ENCODE data around the gene WDFY2.
"Not testable (repeated sequence)": the region's sequence is repeated elsewhere in the genome, so short reads cannot be mapped to it uniquely, and the experiment has no call there.

The WDFY2 gene

GRCh38 chr13:51583875-51584730 lies at the start of gene WDFY2:
TSS of gene WDFY2 (plus strand) at chr13:51584462. CDS start at chr13:51584688, 226 bp downstream.
- in situ Hi-C loops (cut with MboI; ENCODE audit: low sequenced_read_pairs, unreplicated experiment): no loop called here
- no peak for TF ChIP-seq CTCF (IDR thresholded peaks at IDR 0.05; ENCODE audit: borderline replicate concordance, control extremely low read depth, extremely low read depth, insufficient read depth, missing control alignments)
- DNase-seq (ENCODE audit: low spot score): peak; percentile 96

- in situ Hi-C loops (cut with MboI; ENCODE audit: low sequenced_read_pairs, unreplicated experiment): no loop called here
- TF ChIP-seq CTCF (IDR thresholded peaks at IDR 0.05; ENCODE audit: borderline replicate concordance, control extremely low read depth, extremely low read depth, insufficient read depth, missing control alignments): no peak
- no peak for DNase-seq (ENCODE audit: low spot score)
These were observed 45.6 kb upstream of the WDFY2 start for GRCh38 chr13:51538591-51539179.

GRCh38 chr13:51539887-51540286 lies 44.4 kb upstream of the WDFY2 start:
- in situ Hi-C loops (cut with MboI; ENCODE audit: low sequenced_read_pairs, unreplicated experiment): no loop called here
- DNase-seq (ENCODE audit: low spot score): no peak
- TF ChIP-seq CTCF (IDR thresholded peaks at IDR 0.05; ENCODE audit: borderline replicate concordance, control extremely low read depth, extremely low read depth, insufficient read depth, missing control alignments): no peak

GRCh38 chr13:51541037-51541436 lies 43.2 kb upstream of the WDFY2 start:
- in situ Hi-C loops (cut with MboI; ENCODE audit: low sequenced_read_pairs, unreplicated experiment): no loop called here
- DNase-seq (ENCODE audit: low spot score): no peak
- no peak for TF ChIP-seq CTCF (IDR thresholded peaks at IDR 0.05; ENCODE audit: borderline replicate concordance, control extremely low read depth, extremely low read depth, insufficient read depth, missing control alignments)

- no peak for DNase-seq (ENCODE audit: low spot score)
- TF ChIP-seq CTCF (IDR thresholded peaks at IDR 0.05; ENCODE audit: borderline replicate concordance, control extremely low read depth, extremely low read depth, insufficient read depth, missing control alignments): no peak
- in situ Hi-C loops (cut with MboI; ENCODE audit: low sequenced_read_pairs, unreplicated experiment): no loop called here
These were observed 42.4 kb upstream of the WDFY2 start for GRCh38 chr13:51541809-51542258.

- in situ Hi-C loops (cut with MboI; ENCODE audit: low sequenced_read_pairs, unreplicated experiment): no loop called here
- no peak for TF ChIP-seq CTCF (IDR thresholded peaks at IDR 0.05; ENCODE audit: borderline replicate concordance, control extremely low read depth, extremely low read depth, insufficient read depth, missing control alignments)
- DNase-seq (ENCODE audit: low spot score): no peak
These were observed 41.7 kb upstream of the WDFY2 start for GRCh38 chr13:51542346-51543242.

GRCh38 chr13:51545446-51545845 lies 38.8 kb upstream of the WDFY2 start:
- in situ Hi-C loops (cut with MboI; ENCODE audit: low sequenced_read_pairs, unreplicated experiment); DNase-seq (ENCODE audit: low spot score): not testable (repeated sequence)

All from GM13976 (cell line).